Stimulated activated naive CD8-positive, alpha-beta T cell treated with anti-CD3 and anti-CD28 coated beads, Interleukin-15, amount 100 ng/mL, for 72 hours (primary cell): ENCODE data around the gene DDX21.
A peak's percentile ranks its signal among the peaks of the same experiment; 100 is the strongest.
"Not testable (repeated sequence)": the region's sequence is repeated elsewhere in the genome, so short reads cannot be mapped to it uniquely, and the experiment has no call there.

Experiments
- ATAC-seq: fragments of 150-1000 bp; cut with Tn5 transposase; 2 replicates; pipeline ENCODE4 v1.10.0; 2021; ENCODE audit warnings: mild to moderate bottlenecking, moderate library complexity
- DNase-seq, 2 donors: peaks; one replicate each; pipeline ENCODE4 v3.0.0; 2021 to 2022
- H3K27ac Mint-ChIP-seq, 2 donors: one replicate each; pipeline ENCODE4 v1.8.0; 2022; ENCODE audit warnings: mild to moderate bottlenecking in 2 of 2, mixed read lengths in 2 of 2, moderate library complexity in 2 of 2
- H3K27me3 Mint-ChIP-seq: one replicate; pipeline ENCODE4 v1.8.0; 2022; ENCODE audit warnings: mixed read lengths
- H3K4me1 Mint-ChIP-seq: one replicate; pipeline ENCODE4 v1.8.0; 2022; ENCODE audit warnings: mild to moderate bottlenecking, mixed read lengths
- H3K4me3 Mint-ChIP-seq, 2 donors: one replicate each; pipeline ENCODE4 v1.8.0; 2022; ENCODE audit warnings: mild to moderate bottlenecking in 2 of 2, mixed read lengths in 2 of 2, moderate library complexity in 1 of 2
- H3K9me3 Mint-ChIP-seq, 2 donors: one replicate each; pipeline ENCODE4 v1.8.0; 2022; ENCODE audit warnings: mixed read lengths in 2 of 2

DDX21 gene

DNA sequence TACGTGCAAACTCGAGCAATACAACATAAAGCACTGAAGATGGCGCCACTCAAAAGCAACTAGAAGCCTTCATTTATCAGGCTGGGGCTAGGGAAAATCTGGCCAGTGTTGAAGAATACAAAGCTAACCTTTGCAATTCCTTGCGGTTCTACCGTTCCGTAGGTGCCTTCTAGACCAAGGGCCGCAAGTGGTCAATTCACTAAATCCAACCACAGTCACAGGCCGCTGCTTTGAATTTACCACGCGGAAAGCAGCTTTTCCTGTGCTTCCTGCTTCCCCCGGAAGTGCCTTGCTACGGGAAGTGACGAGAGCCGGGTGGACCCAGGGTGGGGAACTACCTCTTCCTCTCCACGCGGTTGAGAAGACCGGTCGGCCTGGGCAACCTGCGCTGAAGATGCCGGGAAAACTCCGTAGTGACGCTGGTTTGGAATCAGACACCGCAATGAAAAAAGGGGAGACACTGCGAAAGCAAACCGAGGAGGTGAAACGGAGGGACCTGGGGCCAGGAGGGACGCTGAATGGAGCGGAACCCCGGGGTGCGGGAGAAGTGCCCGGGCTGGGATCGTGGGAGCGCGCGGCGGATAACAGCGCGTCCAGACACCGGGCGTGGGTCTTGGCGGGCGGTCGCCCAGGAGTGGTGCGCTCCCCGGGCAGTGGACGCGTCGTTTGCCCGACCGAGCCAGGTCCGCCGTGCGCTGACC, at the start of gene DDX21:
Gene DDX21, plus strand, starts transcription at position 339 of the 701 bp plus-strand sequence. Its CDS starts 56 bp downstream, at position 395.
- H3K4me1 Mint-ChIP-seq, result peaks cover 41% of the 10 kb centered on the region
- H3K9me3 Mint-ChIP-seq, result no peaks in the 10 kb centered on the region
- H3K27ac Mint-ChIP-seq, result peak within 1 kb of the TSS; percentile 100
- ATAC-seq, result peak; percentile 93
- H3K4me3 Mint-ChIP-seq, result peak within 1 kb of the TSS; percentile 99
- no peaks in the 10 kb centered on the region for H3K27me3 Mint-ChIP-seq
- DNase-seq, result peak; percentile 83 to 91

- H3K27me3 Mint-ChIP-seq, result no peaks in the 10 kb centered on the region
Observed at GRCh38 chr10:68924593-68924992, 31.4 kb upstream of the DDX21 start.

DNA sequence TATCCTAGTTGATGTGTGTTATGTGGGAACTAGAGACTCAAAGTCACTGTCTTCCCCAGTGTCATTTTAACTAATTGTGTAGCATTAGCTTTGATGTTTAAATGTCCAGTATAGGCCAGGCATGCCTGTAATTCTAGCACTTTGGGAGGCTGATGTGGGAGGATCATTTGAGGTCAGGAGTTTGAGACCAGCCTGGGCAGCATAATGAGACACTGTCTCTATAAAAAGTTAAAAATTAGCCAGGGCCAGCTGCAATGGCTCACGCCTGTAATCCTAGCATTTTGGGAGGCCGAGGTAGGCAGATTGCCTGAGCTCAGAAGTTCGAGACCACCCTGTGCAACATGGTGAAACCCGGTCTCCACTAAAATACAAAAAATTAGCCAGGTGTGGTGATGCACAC, 30.5 kb upstream of the DDX21 start:
- H3K4me3 Mint-ChIP-seq, result no peak overlapping the region
- DNase-seq, result no peak
- ATAC-seq, result no peak
- peaks cover 5% of the 10 kb centered on the region for H3K4me1 Mint-ChIP-seq
- no peaks in the 10 kb centered on the region for H3K9me3 Mint-ChIP-seq
- no peaks in the 10 kb centered on the region for H3K27me3 Mint-ChIP-seq
- H3K27ac Mint-ChIP-seq, result peak overlapping the region in 1 of 2 donors; percentile 80

More at GRCh38 chr10:68924593-68924992, 31.4 kb upstream of the DDX21 start:
- Mint-ChIP-seq H3K27ac (peak overlapping the region; percentile 72 to 83), H3K4me3 (no peak overlapping the region), H3K4me1 (peaks cover 5% of the 10 kb centered on the region), H3K9me3 (no peaks in the 10 kb centered on the region)
- DNase-seq, result no peak
- ATAC-seq, result no peak

DNA sequence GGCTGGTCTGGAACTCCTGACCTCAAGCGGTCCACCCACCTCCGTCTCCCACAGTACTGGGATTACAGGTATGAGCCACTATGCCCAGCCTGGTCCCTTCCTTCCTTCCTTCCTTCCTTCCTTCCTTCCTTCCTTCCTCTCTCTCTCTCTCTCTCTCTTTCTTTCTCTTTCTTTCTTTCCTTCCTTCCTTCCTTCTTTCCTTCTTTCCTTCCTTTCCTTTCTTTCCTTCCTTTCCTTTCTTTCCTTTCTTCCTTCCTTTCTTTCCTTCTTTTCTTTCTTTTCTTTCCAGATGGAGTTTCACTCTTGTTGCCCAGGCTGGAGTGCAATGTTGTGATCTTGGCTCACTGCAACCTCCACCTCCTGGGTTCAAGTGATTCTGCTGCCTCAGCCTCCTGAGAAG, 26.8 kb upstream of the DDX21 start:
- not testable (repeated sequence) for DNase-seq, H3K4me3 Mint-ChIP-seq, H3K27ac Mint-ChIP-seq, H3K9me3 Mint-ChIP-seq, ATAC-seq, H3K4me1 Mint-ChIP-seq, H3K27me3 Mint-ChIP-seq

DNA sequence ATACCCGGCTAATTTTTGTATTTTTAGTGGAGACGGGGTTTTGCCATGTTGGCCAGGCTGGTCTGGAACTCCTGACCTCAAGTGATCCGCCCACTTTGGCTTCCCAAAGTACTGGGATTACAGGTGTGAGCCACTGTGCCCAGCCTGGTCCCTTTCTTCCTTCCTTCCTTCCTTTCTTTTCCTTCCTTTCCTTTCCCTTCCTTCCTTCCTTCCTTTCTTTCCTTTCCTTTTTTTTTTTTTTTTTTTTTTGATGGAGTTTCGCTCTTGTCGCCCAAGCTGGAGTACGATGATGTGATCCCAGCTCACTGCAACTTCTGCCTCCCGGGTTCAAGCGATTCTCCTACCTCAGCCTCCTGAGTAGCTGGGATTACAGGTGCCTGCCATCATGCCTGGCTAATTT, 26.1 kb upstream of the DDX21 start:
- not testable (repeated sequence) for H3K9me3 Mint-ChIP-seq, DNase-seq, H3K4me3 Mint-ChIP-seq, H3K4me1 Mint-ChIP-seq, ATAC-seq, H3K27me3 Mint-ChIP-seq, H3K27ac Mint-ChIP-seq

GRCh38 chr10:68932860-68933259, 23.1 kb upstream of the DDX21 start:
- H3K9me3 Mint-ChIP-seq, H3K4me1 Mint-ChIP-seq, ATAC-seq, H3K27me3 Mint-ChIP-seq, H3K4me3 Mint-ChIP-seq, H3K27ac Mint-ChIP-seq, DNase-seq: not testable (repeated sequence)

GRCh38 chr10:68934994-68935393, 21.0 kb upstream of the DDX21 start:
- peak overlapping the region in 1 of 2 donors; percentile 24 for H3K27ac Mint-ChIP-seq

DNA sequence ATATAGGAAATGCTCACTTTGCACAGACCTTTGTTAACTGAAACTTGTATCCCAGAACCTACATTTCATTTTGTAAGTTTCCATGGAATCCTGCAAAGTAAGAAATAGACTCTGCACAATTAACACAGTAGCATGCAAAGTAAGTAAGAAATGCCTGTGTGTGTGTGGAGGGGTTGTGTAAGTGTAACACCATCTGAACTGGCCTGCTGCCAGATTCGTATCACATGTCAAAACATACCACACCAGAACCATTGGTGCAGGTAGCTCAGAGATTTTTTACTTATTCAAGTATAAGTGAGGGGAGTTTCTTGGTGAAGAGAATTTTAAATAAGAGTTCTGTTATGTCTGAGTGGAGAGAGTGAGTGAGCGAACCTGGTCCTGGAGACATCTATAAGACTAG, 17.9 kb upstream of the DDX21 start:
- H3K27ac Mint-ChIP-seq, result no peak overlapping the region
- DNase-seq (no peak), ATAC-seq (no peak)
- no peaks in the 10 kb centered on the region for H3K27me3 Mint-ChIP-seq
- H3K9me3 Mint-ChIP-seq, result no peaks in the 10 kb centered on the region
- no peak overlapping the region for H3K4me3 Mint-ChIP-seq
- H3K4me1 Mint-ChIP-seq, result peaks cover 5% of the 10 kb centered on the region

More at GRCh38 chr10:68934994-68935393, 21.0 kb upstream of the DDX21 start:
- peaks cover 5% of the 10 kb centered on the region for H3K4me1 Mint-ChIP-seq
- ATAC-seq (no peak), DNase-seq (no peak)
- no peaks in the 10 kb centered on the region for H3K9me3 Mint-ChIP-seq
- H3K27me3 Mint-ChIP-seq, result no peaks in the 10 kb centered on the region
- H3K4me3 Mint-ChIP-seq, result no peak overlapping the region

- H3K27ac Mint-ChIP-seq, result peak overlapping the region; percentile 13 to 67
- DNase-seq (no peak), ATAC-seq (no peak)
- H3K27me3 Mint-ChIP-seq, result no peaks in the 10 kb centered on the region
- no peak overlapping the region for H3K4me3 Mint-ChIP-seq
- H3K4me1 Mint-ChIP-seq, result peaks cover 5% of the 10 kb centered on the region
- H3K9me3 Mint-ChIP-seq, result no peaks in the 10 kb centered on the region
Observed at GRCh38 chr10:68938884-68939283, 17.1 kb upstream of the DDX21 start.

- H3K27me3 Mint-ChIP-seq, H3K9me3 Mint-ChIP-seq: not testable (repeated sequence)
Observed at GRCh38 chr10:68940917-68941316, 15.1 kb upstream of the DDX21 start.

DNA sequence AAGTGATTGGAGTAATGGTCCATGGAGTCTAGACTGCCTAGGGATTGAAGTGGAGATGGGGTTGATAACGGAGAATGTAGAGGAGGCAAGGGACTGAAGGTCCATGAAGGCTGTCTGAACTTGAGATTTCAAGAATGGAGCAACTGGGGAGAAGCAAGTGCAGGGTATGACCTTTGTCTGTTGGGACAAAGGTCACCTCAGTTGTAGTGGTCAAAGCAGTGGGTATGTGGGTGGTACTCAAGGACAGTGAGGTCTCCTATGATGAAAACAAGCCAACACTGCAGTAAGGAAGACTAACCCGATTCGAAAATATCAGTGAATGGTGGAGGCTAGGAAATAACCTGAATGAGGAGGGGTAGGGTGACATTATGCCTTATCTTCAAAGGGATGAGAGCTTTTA, 5.4 kb upstream of the DDX21 start:
- ATAC-seq (no peak), DNase-seq (no peak)
- Mint-ChIP-seq H3K4me3 (no peak overlapping the region), H3K4me1 (peaks cover 5% of the 10 kb centered on the region), H3K9me3 (no peaks in the 10 kb centered on the region), H3K27me3 (no peaks in the 10 kb centered on the region), H3K27ac (no peak overlapping the region)

More at GRCh38 chr10:68940917-68941316, 15.1 kb upstream of the DDX21 start:
- not testable (repeated sequence) for H3K4me1 Mint-ChIP-seq, H3K4me3 Mint-ChIP-seq, ATAC-seq, DNase-seq, H3K27ac Mint-ChIP-seq

DNA sequence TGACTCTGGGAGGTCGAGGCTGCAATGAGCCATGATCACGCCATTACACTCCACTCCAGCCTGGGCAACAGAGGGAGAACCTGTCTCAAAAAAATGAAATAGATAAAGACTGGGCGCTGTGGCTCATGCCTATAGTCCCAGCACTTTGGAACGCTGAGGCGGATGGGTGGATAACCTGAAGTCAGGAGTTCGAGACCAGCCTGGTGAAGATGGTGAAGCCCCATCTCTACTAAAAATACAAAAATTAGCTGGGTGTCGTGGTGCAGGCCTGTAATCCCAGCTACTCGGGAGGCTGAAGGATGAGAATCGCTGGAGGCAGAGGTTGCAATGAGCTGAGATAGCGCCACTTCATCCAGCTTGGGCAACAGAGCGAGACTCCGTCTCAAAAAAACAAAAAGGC, 1.1 kb upstream of the DDX21 start:
- H3K9me3 Mint-ChIP-seq, result no peaks in the 10 kb centered on the region
- ATAC-seq (no peak), DNase-seq (no peak)
- peaks cover 33% of the 10 kb centered on the region for H3K4me1 Mint-ChIP-seq
- no peaks in the 10 kb centered on the region for H3K27me3 Mint-ChIP-seq
- peak overlapping the region; percentile 67 to 99 for H3K4me3 Mint-ChIP-seq
- H3K27ac Mint-ChIP-seq, result peak overlapping the region in 1 of 2 donors; percentile 54

DNA sequence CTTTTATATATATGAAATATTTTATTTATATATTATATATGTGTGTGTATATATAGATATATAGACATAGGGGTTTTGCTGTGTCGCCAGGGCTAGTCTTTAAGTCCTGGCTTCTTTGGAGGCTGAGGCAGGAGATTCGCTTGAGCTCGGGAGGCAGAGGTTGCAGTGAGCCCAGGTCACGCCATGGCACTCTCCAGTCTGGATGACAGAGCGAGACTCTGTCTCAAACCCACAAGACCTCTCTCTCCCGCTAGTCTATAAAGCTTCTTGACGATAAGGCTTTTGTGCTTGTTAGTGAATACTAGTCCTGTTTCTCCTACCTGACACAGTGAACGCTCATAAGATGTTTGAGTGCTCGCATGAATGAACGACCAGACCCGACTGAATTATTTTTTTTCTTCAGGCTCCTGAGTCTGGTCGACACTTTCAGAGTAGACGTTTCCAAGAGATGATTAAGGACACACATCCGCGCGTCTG, 577 bp upstream of the DDX21 start:
- H3K9me3 Mint-ChIP-seq, result no peaks in the 10 kb centered on the region
- no peaks in the 10 kb centered on the region for H3K27me3 Mint-ChIP-seq
- DNase-seq, result no peak
- H3K4me3 Mint-ChIP-seq, result peak overlapping the region; percentile 99
- peaks cover 38% of the 10 kb centered on the region for H3K4me1 Mint-ChIP-seq
- peak; percentile 38 for ATAC-seq
- H3K27ac Mint-ChIP-seq, result peak overlapping the region; percentile 100

DNA sequence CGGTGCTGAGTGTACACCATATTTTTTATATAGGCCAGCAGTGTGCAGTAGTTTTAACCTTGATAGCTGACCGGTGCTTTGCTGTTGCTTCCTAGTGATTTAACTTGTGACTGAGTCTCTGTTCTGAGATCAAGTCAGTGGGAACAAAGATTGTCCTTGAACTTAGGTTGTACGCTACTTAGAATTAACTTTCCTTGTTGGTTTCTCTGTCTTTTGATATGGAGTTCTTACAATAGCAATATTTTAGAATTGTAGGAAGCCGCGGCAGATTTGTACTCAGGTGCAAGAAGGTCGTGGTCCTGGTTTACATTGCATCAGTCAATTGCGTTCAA, 1.3 kb downstream of the DDX21 start:
- no peak for ATAC-seq
- H3K4me1 Mint-ChIP-seq, result peaks cover 49% of the 10 kb centered on the region

DNA sequence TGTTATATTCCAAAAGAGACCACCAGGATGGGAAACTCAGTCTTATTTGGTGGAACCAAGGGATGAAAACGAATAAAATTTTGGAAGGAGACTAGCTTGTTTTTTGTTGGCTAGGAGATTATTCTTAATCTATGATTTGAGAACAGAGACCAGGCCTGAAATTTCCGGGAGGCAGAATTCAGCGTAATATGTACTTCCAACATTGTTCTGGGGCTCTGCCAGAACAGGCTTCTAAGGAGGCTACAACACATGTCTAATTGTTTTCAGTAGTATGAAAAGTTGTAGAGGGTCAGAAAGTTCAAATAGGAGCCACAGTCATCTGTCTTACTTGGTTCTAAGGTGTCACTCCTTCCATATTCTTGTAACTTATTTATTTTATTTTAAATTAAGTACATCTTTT, 1.7 kb downstream of the DDX21 start:
- H3K9me3 Mint-ChIP-seq, result no peaks in the 10 kb centered on the region
- H3K4me3 Mint-ChIP-seq, result peak overlapping the region; percentile 99
- peaks cover 49% of the 10 kb centered on the region for H3K4me1 Mint-ChIP-seq
- DNase-seq, result no peak
- no peaks in the 10 kb centered on the region for H3K27me3 Mint-ChIP-seq
- ATAC-seq, result no peak
- peak overlapping the region; percentile 100 for H3K27ac Mint-ChIP-seq

More for the DNA sequence above, 1.3 kb downstream of the DDX21 start:
- Mint-ChIP-seq H3K4me3 (peak overlapping the region; percentile 99), H3K27me3 (no peaks in the 10 kb centered on the region), H3K27ac (peak overlapping the region; percentile 100), H3K9me3 (no peaks in the 10 kb centered on the region)
- DNase-seq, result no peak

DNA sequence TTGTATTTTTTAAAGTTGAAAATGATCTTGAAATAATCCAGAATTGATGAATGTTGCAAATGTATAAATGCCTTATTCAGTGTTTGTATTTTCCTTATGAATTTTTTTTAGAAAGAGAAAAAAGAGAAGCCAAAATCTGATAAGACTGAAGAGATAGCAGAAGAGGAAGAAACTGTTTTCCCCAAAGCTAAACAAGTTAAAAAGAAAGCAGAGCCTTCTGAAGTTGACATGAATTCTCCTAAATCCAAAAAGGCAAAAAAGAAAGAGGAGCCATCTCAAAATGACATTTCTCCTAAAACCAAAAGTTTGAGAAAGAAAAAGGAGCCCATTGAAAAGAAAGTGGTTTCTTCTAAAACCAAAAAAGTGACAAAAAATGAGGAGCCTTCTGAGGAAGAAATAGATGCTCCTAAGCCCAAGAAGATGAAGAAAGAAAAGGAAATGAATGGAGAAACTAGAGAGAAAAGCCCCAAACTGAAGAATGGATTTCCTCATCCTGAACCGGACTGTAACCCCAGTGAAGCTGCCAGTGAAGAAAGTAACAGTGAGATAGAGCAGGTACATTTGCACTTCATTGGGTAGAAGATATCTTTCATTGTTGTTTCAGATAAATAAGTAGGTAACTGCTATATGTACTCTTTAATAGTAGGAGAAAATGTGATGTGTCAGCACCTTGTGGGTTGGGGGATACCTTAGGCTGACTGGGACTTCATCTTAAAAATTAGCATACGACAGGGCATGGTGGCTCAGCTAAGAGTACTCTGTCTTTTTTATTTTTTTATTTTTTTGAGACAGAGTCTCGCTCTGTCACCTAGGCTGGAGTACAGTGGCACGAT, 3.9 kb downstream of the DDX21 start:
- no peak for DNase-seq
- Mint-ChIP-seq H3K9me3 (no peaks in the 10 kb centered on the region), H3K27me3 (no peaks in the 10 kb centered on the region), H3K4me3 (peak overlapping the region; percentile 51 to 64), H3K27ac (peak overlapping the region; percentile 88 to 89), H3K4me1 (peaks cover 45% of the 10 kb centered on the region)
- ATAC-seq, result no peak
